ENCODE data around the gene SMIM29. TPM values are rescaled to one million over a fixed set of nuclear protein-coding genes. Genes with fewer than 3 reads are reported as not detected.

SMIM29 gene
- total RNA-seq (2014; rRNA removed; shearing (Covaris generic)): 37.3 and 41.8 TPM in 2 replicates

DNA sequence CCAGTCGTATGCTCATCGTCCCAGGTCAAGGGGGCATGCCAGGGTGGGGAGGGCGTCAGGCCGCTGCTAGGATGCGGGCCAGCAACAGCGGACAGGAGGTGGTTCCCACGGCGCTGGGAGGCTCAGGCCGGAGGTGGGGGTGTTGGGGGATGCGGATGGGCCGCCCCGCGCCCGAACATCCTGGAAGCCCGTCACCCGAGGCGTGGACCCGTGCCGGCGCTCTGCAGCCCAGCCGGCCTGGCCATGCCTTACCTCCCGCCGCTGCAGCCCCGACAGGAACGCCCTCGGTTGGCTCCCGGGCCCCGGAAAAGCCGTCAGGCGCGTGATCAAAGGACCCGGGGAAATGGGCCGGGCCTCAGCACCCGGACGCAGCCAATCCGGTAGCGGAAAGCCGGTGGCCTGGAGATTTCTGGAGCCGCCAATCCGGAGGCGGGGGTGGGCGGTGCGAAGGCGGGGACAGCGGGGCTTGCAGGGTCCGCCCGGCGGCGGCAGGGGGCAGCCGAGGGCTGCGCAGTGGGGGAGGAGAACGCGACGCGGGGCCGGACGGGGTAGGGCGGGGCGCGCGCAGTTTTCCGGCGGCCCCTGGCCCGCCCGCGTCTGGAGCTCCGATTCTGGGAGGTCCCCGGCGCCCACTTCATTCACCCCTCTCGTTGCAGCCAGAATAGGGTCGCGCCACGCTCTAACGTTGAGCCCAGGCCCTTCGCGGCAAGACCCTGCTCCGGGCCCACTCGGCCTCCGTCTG lies at the start of gene SMIM29:
SMIM29 (minus strand) TSS at position 280 of the 742 bp plus-strand sequence. CDS start 1,215 bp downstream, outside the sequence.

DNA sequence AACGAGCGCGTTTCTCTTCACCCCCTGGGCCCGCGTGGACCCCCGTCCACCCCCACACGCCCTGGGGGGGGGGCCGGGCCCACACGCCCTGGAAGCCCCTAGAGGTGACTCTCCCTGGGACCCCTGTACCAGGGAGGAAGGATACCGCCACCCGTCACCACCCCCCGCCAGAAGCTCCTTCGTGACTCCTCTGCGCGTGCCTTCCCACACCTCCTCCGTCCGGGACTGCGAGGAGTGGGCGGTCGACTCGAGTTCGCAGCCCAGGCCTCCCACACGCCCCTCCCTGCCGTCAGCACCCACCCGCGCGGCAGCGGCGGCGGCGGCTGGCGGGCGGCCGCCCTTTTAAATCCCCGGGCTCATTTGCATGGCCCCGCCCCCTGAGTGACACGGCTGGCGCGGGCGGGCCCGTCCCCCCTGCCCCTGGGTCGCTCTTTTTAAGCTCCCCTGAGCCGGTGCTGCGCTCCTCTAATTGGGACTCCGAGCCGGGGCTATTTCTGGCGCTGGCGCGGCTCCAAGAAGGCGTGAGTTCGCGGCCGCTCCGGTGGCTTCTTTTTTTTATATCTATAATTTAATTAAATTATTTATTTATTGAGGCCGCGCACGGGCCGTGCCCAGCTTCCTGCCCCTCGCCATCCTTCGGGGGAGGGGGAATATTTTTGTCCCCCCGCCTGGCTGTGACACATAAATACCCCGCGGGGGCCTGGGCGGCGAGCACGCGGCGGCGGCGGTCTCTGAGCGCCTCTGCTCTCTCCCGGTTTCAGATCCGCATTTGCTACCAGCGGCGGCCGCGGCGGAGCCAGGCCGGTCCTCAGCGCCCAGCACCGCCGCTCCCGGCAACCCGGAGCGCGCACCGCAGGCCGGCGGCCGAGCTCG lies 12.1 kb downstream of the SMIM29 start, which contains the start of gene HMGA1:
HMGA1 (plus strand) TSS at position 431 of the 873 bp plus-strand sequence. CDS start 3,908 bp downstream, outside the sequence.

Small RNAs within 50 kb of the gene (small RNA-seq; reads per million reads assigned to genes)
- gene MIR6835: not detected

Other genes starting within 250 kb of the SMIM29 start
- under 0.01 TPM in 1 of 2 replicates, not detected in the other for gene GRM4, start 102.9 kb downstream of the SMIM29 start, total RNA-seq (2014; rRNA removed; shearing (Covaris generic))
- 920 and 966 TPM in 2 replicates for gene HMGA1, start 12.1 kb downstream of the SMIM29 start, total RNA-seq (2014; rRNA removed; shearing (Covaris generic))
- gene NUDT3, start 143.7 kb upstream of the SMIM29 start, total RNA-seq (2014; rRNA removed; shearing (Covaris generic)): 15.5 and 16.7 TPM in 2 replicates
- gene RPS10, start 177.1 kb upstream of the SMIM29 start, total RNA-seq (2014; rRNA removed; shearing (Covaris generic)): 2,312 and 2,554 TPM in 2 replicates
- 0.04 and 0.05 TPM in 2 replicates for gene PACSIN1, start 217.1 kb upstream of the SMIM29 start, total RNA-seq (2014; rRNA removed; shearing (Covaris generic))